Right ventricle myocardium superior (tissue), 1 donor: Measurements from ENCODE around the gene CACNA2D4. TPM values are rescaled to one million over a fixed set of nuclear protein-coding genes. Genes with fewer than 3 reads are reported as not detected.
"Not testable (repeated sequence)": the region's sequence is repeated elsewhere in the genome, so short reads cannot be mapped to it uniquely, and the experiment has no call there.

Source experiments
- ATAC-seq: fragments of 200-7000 bp; cut with Tn5 transposase; one replicate; pipeline ENCODE4 v1.9.1; 2020; ENCODE audit warnings: mild to moderate bottlenecking; ENCODE audit not compliant: poor library complexity
- DNase-seq: peaks from one replicate; pipeline ENCODE4 v3.0.0-alpha.2; 2020
- intact Hi-C: fragments of 100-400 bp; cut with DNase I; formaldehyde crosslinking; loops from one replicate; pipeline ENCODE4 v1.11.2; 2022
- total RNA-seq: library from RNA; stranded (reverse); fragmentation: NEBNext Ultra II Directional; extraction: Animal tissue kit (Norgen Biotek cat#: 25700); gene quantifications from one replicate; pipeline ENCODE4 v1.2.1, GENCODE V29; 2021
- donor health status: DM: no; HTN: yes; CAD: no; lungs with severe emphysema.

The CACNA2D4 gene
- total RNA-seq, 1 donor from 2014 or later = 1.0 TPM

GRCh38 chr12:1830401-1830845, 88.0 kb downstream of the CACNA2D4 start:
- ATAC-seq (no peak), DNase-seq (no peak)
- intact Hi-C loops = no loop called here

GRCh38 chr12:1829306-1829900, 89.0 kb downstream of the CACNA2D4 start:
- intact Hi-C loops = no loop called here
- ATAC-seq = no peak
- peak; percentile 29 for DNase-seq

GRCh38 chr12:1828856-1829255, 89.6 kb downstream of the CACNA2D4 start:
- ATAC-seq = no peak
- intact Hi-C loops = no loop called here
- peak; percentile 30 for DNase-seq

GRCh38 chr12:1827826-1828805, 90.3 kb downstream of the CACNA2D4 start:
- no peak for ATAC-seq
- DNase-seq = peak; percentile 21
- intact Hi-C loops = no loop called here

- intact Hi-C loops = no loop called here
- ATAC-seq (no peak), DNase-seq (peak; percentile 26)
These were observed 91.4 kb downstream of the CACNA2D4 start for GRCh38 chr12:1826867-1827705.

- intact Hi-C loops = no loop called here
- ATAC-seq (no peak), DNase-seq (peak; percentile 14)
These were observed 92.1 kb downstream of the CACNA2D4 start for GRCh38 chr12:1826401-1826800.

- no peak for DNase-seq
- intact Hi-C loops = no loop called here
- no peak for ATAC-seq
These were observed 92.9 kb downstream of the CACNA2D4 start for GRCh38 chr12:1825382-1826102.

GRCh38 chr12:1823237-1823636, 95.2 kb downstream of the CACNA2D4 start:
- no peak for DNase-seq

GRCh38 chr12:1822699-1823098, 95.8 kb downstream of the CACNA2D4 start:
- no peak for DNase-seq
- intact Hi-C loops = no loop called here

More at GRCh38 chr12:1823237-1823636, 95.2 kb downstream of the CACNA2D4 start:
- no peak for ATAC-seq
- intact Hi-C loops = no loop called here

GRCh38 chr12:1821805-1822204, 96.6 kb downstream of the CACNA2D4 start:
- DNase-seq (no peak), ATAC-seq (no peak)
- intact Hi-C loops = no loop called here

More at GRCh38 chr12:1822699-1823098, 95.8 kb downstream of the CACNA2D4 start:
- no peak for ATAC-seq

GRCh38 chr12:1820896-1821291, 97.6 kb downstream of the CACNA2D4 start:
- intact Hi-C loops = no loop called here
- ATAC-seq (no peak), DNase-seq (no peak)

- ATAC-seq = peak; percentile 49
- intact Hi-C loops = no loop called here
- DNase-seq = no peak
These were observed 98.1 kb downstream of the CACNA2D4 start, which contains the start of gene LRTM2 for GRCh38 chr12:1820191-1820895. Gene LRTM2, plus strand, starts transcription at chr12:1820565. Its CDS starts 7,584 bp downstream, at chr12:1828149.

GRCh38 chr12:1819571-1819970, 98.9 kb downstream of the CACNA2D4 start:
- ATAC-seq = no peak
- DNase-seq = no peak

GRCh38 chr12:1819050-1819449, 99.4 kb downstream of the CACNA2D4 start:
- ATAC-seq (no peak), DNase-seq (no peak)
- intact Hi-C loops = no loop called here

More at GRCh38 chr12:1819571-1819970, 98.9 kb downstream of the CACNA2D4 start:
- intact Hi-C loops = no loop called here

- ATAC-seq, intact Hi-C loops, DNase-seq: not testable (repeated sequence)
These were observed 100.5 kb downstream of the CACNA2D4 start for GRCh38 chr12:1817928-1818327.

GRCh38 chr12:1816730-1817348, 101.6 kb downstream of the CACNA2D4 start:
- no peak for DNase-seq
- ATAC-seq = no peak
- intact Hi-C loops = no loop called here
